Cardiac muscle cell (in vitro differentiated cells and primary cell): ENCODE measurements around the gene AKAP1. TPM values are rescaled to one million over a fixed set of nuclear protein-coding genes. Genes with fewer than 3 reads are reported as not detected.
A peak's percentile ranks its signal among the peaks of the same experiment; 100 is the strongest.

Source experiments
- DNase-seq, 2 donors: peaks; one replicate each; pipeline versions ENCODE4 v3.0.0 to v3.0.0-alpha.2; 2010 to 2017; ENCODE audit warnings: low read depth in 1 of 2, low spot score in 1 of 2
- H3K27ac ChIP-seq: fragments of 200-600 bp; sonication (generic); 2 replicates; pipeline ENCODE4 v1.5.1; 2016
- H3K27me3 ChIP-seq: fragments of 200-600 bp; sonication (generic); 2 replicates; pipeline ENCODE4 v1.6.0; 2016; ENCODE audit warnings: control low read depth
- H3K36me3 ChIP-seq: fragments of 200-600 bp; sonication (generic); 2 replicates; pipeline ENCODE4 v1.5.1; 2016; ENCODE audit warnings: control low read depth
- H3K4me1 ChIP-seq: fragments of 200-600 bp; sonication (generic); 2 replicates; pipeline ENCODE4 v1.8.1; 2017; ENCODE audit warnings: low read depth, mild to moderate bottlenecking, mixed run types
- H3K4me3 ChIP-seq: fragments of 200-600 bp; sonication (generic); 2 replicates; pipeline ENCODE4 v1.5.1; 2016; ENCODE audit warnings: mild to moderate bottlenecking
- H3K9me3 ChIP-seq: fragments of 200-600 bp; sonication (generic); 2 replicates; pipeline ENCODE4 v1.5.1; 2017; ENCODE audit warnings: low read depth, mild to moderate bottlenecking, control low read depth
- polyA plus RNA-seq: library from polyadenylated mRNA; unstranded; fragments of >200 nt; fragmentation: Nextera tagmentation; extraction: Ambion mirVana; gene quantifications from 2 replicates; pipeline ENCODE4 v1.2.1, GENCODE V29; 2016
- total RNA-seq: library from RNA; depleted of rRNA; stranded (reverse); fragments of >200 nt; gene quantifications from 2 replicates; pipeline ENCODE4 v1.2.3, GENCODE V29; 2016
- TF ChIP-seq, protein P1 (sequence below): IDR thresholded peaks from 2 replicates; pipeline ENCODE4 v1.5.1; 2012; ENCODE audit warnings: low read depth, mild to moderate bottlenecking, low read length

Gene AKAP1
- total and polyA plus RNA-seq, 2 experiments from 2014 or later = 35.3 to 81.4 TPM

DNA sequence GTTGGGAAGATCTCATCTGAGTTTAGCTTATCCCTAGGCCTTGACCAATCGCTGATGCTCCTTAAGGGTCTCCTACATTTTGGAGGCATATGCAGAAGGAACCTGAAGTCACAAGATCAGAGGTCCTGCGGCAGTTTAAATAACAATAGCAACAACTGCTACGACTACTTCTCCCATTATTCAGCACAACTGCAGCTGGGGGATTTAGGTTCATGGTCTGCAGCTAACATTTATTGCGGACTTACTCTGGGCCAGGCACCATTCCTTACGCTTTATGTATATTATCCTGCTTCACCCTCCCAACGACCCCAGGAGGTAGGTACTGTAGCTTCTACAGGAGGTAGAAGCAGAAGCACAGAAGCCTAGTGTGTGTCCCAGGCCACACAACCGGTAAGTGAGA, 59.5 kb downstream of the AKAP1 start:
- Histone ChIP-seq H3K4me3 (no peak overlapping the region), H3K27me3 (no peaks in the 10 kb centered on the region), H3K27ac (no peak overlapping the region), H3K9me3 (no peaks in the 10 kb centered on the region), H3K4me1 (no peaks in the 10 kb centered on the region), H3K36me3 (no peaks in the 10 kb centered on the region)
- TF ChIP-seq, protein P1, sequence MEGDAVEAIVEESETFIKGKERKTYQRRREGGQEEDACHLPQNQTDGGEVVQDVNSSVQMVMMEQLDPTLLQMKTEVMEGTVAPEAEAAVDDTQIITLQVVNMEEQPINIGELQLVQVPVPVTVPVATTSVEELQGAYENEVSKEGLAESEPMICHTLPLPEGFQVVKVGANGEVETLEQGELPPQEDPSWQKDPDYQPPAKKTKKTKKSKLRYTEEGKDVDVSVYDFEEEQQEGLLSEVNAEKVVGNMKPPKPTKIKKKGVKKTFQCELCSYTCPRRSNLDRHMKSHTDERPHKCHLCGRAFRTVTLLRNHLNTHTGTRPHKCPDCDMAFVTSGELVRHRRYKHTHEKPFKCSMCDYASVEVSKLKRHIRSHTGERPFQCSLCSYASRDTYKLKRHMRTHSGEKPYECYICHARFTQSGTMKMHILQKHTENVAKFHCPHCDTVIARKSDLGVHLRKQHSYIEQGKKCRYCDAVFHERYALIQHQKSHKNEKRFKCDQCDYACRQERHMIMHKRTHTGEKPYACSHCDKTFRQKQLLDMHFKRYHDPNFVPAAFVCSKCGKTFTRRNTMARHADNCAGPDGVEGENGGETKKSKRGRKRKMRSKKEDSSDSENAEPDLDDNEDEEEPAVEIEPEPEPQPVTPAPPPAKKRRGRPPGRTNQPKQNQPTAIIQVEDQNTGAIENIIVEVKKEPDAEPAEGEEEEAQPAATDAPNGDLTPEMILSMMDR = no peak
- DNase-seq = no peak

DNA sequence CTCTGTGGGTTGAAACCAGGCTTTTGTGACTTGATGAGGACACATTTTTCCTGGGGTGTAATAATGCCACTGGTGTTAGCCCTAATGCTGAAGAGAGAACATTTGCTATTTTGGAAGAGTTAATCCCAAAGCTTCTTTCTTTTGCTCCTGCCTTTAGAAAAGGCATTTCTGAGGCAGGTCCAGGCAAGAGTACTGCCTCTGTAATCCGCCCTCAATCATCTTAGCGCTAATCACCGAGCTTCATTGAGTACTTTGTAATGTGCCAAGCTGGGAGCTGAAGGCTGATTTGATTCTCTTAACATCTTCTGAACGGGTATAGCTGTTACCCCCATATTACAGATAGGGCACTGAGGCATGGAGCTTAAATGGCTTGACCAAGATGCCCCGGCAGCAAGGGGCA, 60.3 kb downstream of the AKAP1 start:
- TF ChIP-seq, protein P1 = no peak
- no peaks in the 10 kb centered on the region for H3K4me1 ChIP-seq
- no peak overlapping the region for H3K27ac ChIP-seq
- H3K27me3 ChIP-seq = no peaks in the 10 kb centered on the region
- H3K4me3 ChIP-seq = no peak overlapping the region
- H3K36me3 ChIP-seq = no peaks in the 10 kb centered on the region
- H3K9me3 ChIP-seq = no peaks in the 10 kb centered on the region
- DNase-seq = no peak

DNA sequence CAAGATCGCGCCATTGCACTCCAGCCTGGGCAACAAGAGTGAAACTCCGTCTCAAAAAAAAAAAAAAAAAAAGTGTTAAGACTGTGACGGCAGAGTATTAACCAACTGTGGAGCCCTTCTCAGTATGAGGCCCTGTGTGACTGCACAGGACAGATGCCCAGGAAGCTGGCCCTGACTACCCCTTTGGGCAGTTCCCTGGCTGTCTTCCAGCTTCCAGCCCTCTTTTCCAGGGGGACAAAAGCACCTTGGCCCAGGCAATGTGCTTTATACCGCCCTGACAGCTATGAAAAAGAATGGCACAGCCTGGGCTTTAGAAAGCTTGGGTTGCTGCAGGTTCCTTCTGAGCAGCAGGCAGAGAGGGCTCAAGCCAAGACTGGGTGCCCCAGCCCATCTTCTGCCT, 61.2 kb downstream of the AKAP1 start:
- Histone ChIP-seq H3K4me1 (no peaks in the 10 kb centered on the region), H3K9me3 (no peaks in the 10 kb centered on the region), H3K27me3 (no peaks in the 10 kb centered on the region), H3K27ac (no peak overlapping the region), H3K36me3 (no peaks in the 10 kb centered on the region), H3K4me3 (no peak overlapping the region)
- no peak for DNase-seq
- TF ChIP-seq, protein P1 = no peak

DNA sequence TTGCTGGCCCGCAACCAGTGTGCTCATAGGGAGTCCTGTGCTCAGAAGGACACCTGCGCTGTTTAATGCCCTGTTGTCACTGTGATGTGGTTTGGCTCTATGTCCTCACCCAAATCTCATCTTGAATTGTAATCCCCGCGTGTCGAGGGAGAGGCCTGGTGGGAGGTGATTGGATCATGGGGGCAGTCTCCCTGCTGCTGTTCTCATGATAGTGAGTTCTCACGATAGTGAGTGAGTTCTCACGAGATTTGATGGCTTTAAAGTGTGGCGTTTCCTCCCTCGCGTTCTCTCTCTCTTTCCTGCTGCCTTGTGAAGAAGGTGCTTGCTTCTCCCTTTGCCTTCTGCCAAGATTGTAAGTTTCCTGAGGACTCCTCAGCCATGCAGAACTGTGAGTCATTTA, 66.8 kb downstream of the AKAP1 start:
- H3K27me3 ChIP-seq = no peaks in the 10 kb centered on the region
- no peaks in the 10 kb centered on the region for H3K9me3 ChIP-seq
- TF ChIP-seq, protein P1 = no peak
- DNase-seq = no peak
- no peak overlapping the region for H3K27ac ChIP-seq
- H3K4me1 ChIP-seq = no peaks in the 10 kb centered on the region
- no peak overlapping the region for H3K4me3 ChIP-seq
- no peaks in the 10 kb centered on the region for H3K36me3 ChIP-seq

DNA sequence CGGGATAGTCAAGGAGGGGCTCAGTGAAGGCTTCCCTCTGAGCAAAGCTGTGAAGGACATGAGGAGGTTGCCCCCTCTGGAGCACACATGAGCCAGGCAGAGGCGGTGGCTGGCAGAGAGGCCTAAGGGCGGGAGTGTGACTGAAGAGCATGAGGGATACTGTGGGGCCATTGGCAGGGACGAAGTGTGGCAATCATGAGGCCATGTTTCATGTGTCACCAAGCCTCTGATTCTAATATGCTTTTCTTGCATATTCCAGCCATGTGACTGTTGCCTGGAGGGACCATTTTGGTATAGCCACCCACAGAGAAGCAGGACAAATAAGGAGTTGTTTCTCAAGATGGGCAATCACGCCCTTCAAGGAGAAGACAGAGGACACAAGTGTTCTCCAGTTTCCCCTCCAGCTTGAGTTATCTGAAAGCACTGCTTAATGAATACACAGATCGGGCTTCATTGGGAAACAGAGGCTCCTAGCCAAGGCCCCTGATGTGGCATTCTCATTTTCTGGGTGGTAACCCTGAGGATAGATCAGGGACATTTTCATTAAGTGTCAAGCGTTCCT, 68.0 kb downstream of the AKAP1 start:
- TF ChIP-seq, protein P1 = no peak
- Histone ChIP-seq H3K4me1 (no peaks in the 10 kb centered on the region), H3K27me3 (no peaks in the 10 kb centered on the region), H3K36me3 (no peaks in the 10 kb centered on the region), H3K27ac (no peak overlapping the region), H3K4me3 (no peak overlapping the region), H3K9me3 (no peaks in the 10 kb centered on the region)
- no peak for DNase-seq

DNA sequence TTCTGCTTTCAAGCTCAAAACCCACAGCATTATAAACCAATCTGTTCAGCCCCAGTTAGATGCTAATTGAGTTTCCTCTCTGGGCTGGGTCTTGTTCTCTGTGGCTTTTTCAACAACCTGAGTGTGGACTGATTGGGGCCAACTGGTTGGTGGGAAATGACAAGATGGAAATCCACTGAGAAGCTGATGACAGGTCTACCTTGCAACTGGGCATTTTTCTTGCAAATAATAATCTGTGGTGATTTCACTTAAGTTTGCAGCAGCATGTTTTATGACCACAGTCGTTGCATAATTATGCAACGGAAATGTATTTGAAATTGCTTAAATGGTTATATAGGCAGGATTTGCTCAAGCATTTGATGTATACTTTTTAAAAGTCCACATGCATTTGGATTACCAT, 69.9 kb downstream of the AKAP1 start:
- no peaks in the 10 kb centered on the region for H3K4me1 ChIP-seq
- no peak overlapping the region for H3K27ac ChIP-seq
- no peaks in the 10 kb centered on the region for H3K9me3 ChIP-seq
- H3K27me3 ChIP-seq = no peaks in the 10 kb centered on the region
- no peak overlapping the region for H3K4me3 ChIP-seq
- no peaks in the 10 kb centered on the region for H3K36me3 ChIP-seq
- TF ChIP-seq, protein P1 = no peak
- peak in 1 of 2 donors; percentile 5 for DNase-seq
